Mammary epithelial cell (primary cell): ENCODE data around the gene ELOVL6.

Experiments
- CTCF ChIP-seq, 2 donors: IDR thresholded peaks in 1 of 2; conservative IDR thresholded peaks in 1 of 2; 2 replicates each; pipeline ENCODE4 v1.5.1; 2011 to 2012; ENCODE audit warnings: inconsistent platforms in 2 of 2, low read length in 2 of 2, mild to moderate bottlenecking in 2 of 2, control low read depth in 1 of 2, low read depth in 1 of 2; ENCODE audit not compliant: insufficient read depth in 1 of 2; ENCODE audit errors: extremely low read depth in 1 of 2
- EZH2 ChIP-seq: IDR thresholded peaks from 2 replicates; pipeline ENCODE4 v1.6.1; 2012; ENCODE audit warnings: low read length, inconsistent platforms, borderline replicate concordance

GRCh38 chr4:110193822-110194761 lies 4.3 kb downstream of the ELOVL6 start:
- TF ChIP-seq CTCF (conservative IDR thresholded peaks at IDR 0.05 in 1 of 2, IDR thresholded peaks at IDR 0.05 in 1 of 2; ENCODE audit: extremely low read depth in 1 of 2, insufficient read depth in 1 of 2, low read depth in 1 of 2, low read length in 2 of 2) (no peak), EZH2 (no peak)
